WTC11 (cell line): ENCODE measurements around the gene ZNF423.

Experiments used
- ARID4B ChIP-seq: sonication (generic); formaldehyde crosslinking; IDR thresholded peaks from 2 replicates; pipeline ENCODE4 v1.8.0; 2023; ENCODE audit warnings: missing genetic modification reagents, mild to moderate bottlenecking, borderline replicate concordance
- JUN ChIP-seq: sonication (generic); formaldehyde crosslinking; IDR thresholded peaks from 2 replicates; pipeline ENCODE4 v1.8.0; 2023; ENCODE audit warnings: mild to moderate bottlenecking, missing genetic modification reagents
- TF ChIP-seq, protein P1 (sequence below): sonication (generic); formaldehyde crosslinking; IDR thresholded peaks from 2 replicates; pipeline ENCODE4 v1.8.0; 2023; ENCODE audit warnings: missing genetic modification reagents
- TF ChIP-seq, protein P2 (sequence below): fragments of 200-600 bp; IDR thresholded peaks from 2 replicates; pipeline ENCODE4 v1.8.0; 2022; ENCODE audit warnings: antibody characterized with exemption

- TF ChIP-seq, protein P1, sequence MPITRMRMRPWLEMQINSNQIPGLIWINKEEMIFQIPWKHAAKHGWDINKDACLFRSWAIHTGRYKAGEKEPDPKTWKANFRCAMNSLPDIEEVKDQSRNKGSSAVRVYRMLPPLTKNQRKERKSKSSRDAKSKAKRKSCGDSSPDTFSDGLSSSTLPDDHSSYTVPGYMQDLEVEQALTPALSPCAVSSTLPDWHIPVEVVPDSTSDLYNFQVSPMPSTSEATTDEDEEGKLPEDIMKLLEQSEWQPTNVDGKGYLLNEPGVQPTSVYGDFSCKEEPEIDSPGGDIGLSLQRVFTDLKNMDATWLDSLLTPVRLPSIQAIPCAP (CRISPR knock-in tag): no peak
- TF ChIP-seq JUN (CRISPR knock-in tag) (no peak), ARID4B (CRISPR knock-in tag) (no peak)
- TF ChIP-seq, protein P2, sequence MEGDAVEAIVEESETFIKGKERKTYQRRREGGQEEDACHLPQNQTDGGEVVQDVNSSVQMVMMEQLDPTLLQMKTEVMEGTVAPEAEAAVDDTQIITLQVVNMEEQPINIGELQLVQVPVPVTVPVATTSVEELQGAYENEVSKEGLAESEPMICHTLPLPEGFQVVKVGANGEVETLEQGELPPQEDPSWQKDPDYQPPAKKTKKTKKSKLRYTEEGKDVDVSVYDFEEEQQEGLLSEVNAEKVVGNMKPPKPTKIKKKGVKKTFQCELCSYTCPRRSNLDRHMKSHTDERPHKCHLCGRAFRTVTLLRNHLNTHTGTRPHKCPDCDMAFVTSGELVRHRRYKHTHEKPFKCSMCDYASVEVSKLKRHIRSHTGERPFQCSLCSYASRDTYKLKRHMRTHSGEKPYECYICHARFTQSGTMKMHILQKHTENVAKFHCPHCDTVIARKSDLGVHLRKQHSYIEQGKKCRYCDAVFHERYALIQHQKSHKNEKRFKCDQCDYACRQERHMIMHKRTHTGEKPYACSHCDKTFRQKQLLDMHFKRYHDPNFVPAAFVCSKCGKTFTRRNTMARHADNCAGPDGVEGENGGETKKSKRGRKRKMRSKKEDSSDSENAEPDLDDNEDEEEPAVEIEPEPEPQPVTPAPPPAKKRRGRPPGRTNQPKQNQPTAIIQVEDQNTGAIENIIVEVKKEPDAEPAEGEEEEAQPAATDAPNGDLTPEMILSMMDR: no peak
These were observed 34.2 kb downstream of the ZNF423 start for GRCh38 chr16:49821614-49822282.
